ENCODE data around the gene SMYD3.

- TF ChIP-seq CTCF (IDR thresholded peaks at IDR 0.05) (no peak), POLR2A (IDR thresholded peaks at IDR 0.05) (no peak), POLR2AphosphoS5 (IDR thresholded peaks at IDR 0.05; ENCODE audit: insufficient read depth in 1 of 2, low read depth in 1 of 2) (no peak)
Observed at GRCh38 chr1:246078888-246079252, 428.2 kb downstream of the SMYD3 start.
